ENCODE measurements around the gene SLF2. TPM values are rescaled to one million over a fixed set of nuclear protein-coding genes. Genes with fewer than 3 reads are reported as not detected.
"Not testable (repeated sequence)": the region's sequence is repeated elsewhere in the genome, so short reads cannot be mapped to it uniquely, and the experiment has no call there.

The SLF2 gene
- total and polyA plus RNA-seq, 2 of the 8 experiments (the other 6 are each of a cell fraction or from before 2014, with no cell fraction given) = 5.5 to 20.9 TPM

GRCh38 chr10:100885611-100886010 is 27.2 kb upstream of the SLF2 start:
- CTCF ChIA-PET (ENCODE audit: partially characterized antibody) = interaction anchor here (0.6 to 7.6 kb wide), 4 partner anchors 10 to 322 kb away, joined by 3 to 110 read pairs (median 4); no protein-coding TSS in a partner anchor
- H3K27ac ChIP-seq (ENCODE audit: low read depth, low read length); H3K36me3 ChIP-seq (ENCODE audit: control insufficient read depth in 2 of 4, insufficient read depth in 4 of 4, low read length in 3 of 4); H3K9me3 ChIP-seq (ENCODE audit: insufficient read depth in 2 of 2, low read depth in 1 of 2, low read length in 1 of 2); H3K4me2 ChIP-seq (ENCODE audit: insufficient read depth in 1 of 2, low read depth in 2 of 2, low read length in 2 of 2); H3K79me2 ChIP-seq (ENCODE audit: control insufficient read depth in 1 of 2, insufficient read depth in 2 of 2, low read length in 2 of 2); H3K23me2 ChIP-seq (ENCODE audit: low read depth, low read length); H3K4ac ChIP-seq (replicated peaks; ENCODE audit: insufficient read length, low read depth, low read length); H4K8ac ChIP-seq (ENCODE audit: extremely low read depth, insufficient read depth, low read length); H2AFZ ChIP-seq (ENCODE audit: low read length); H4K20me1 ChIP-seq (replicated peaks in 1 of 2; ENCODE audit: control insufficient read depth in 1 of 2, insufficient read depth in 2 of 2, low read length in 2 of 2); H4K5ac ChIP-seq (ENCODE audit: insufficient read length, low read depth, low read length); H3K18ac ChIP-seq (ENCODE audit: extremely low read depth, low read length); H3K27me3 ChIP-seq (replicated peaks in 1 of 4; ENCODE audit: control insufficient read depth in 3 of 4, extremely low read depth in 1 of 4, insufficient read depth in 3 of 4, low read length in 3 of 4); H3K79me1 ChIP-seq (ENCODE audit: low read depth, low read length); H3K56ac ChIP-seq (replicated peaks; ENCODE audit: insufficient read length, low read depth, low read length); DNase-seq (ENCODE audit: low read depth in 1 of 2, low spot score in 2 of 2); H2BK15ac ChIP-seq (ENCODE audit: low read length); FAIRE-seq; H3K4me1 ChIP-seq (replicated peaks in 1 of 4; ENCODE audit: control insufficient read depth in 3 of 4, insufficient read depth in 4 of 4, low read length in 3 of 4); H2BK5ac ChIP-seq (ENCODE audit: low read depth, low read length); H3K4me3 ChIP-seq (ENCODE audit: extremely low read depth in 1 of 4, insufficient read depth in 2 of 4, low read depth in 3 of 4, low read length in 4 of 4); H4K91ac ChIP-seq (replicated peaks; ENCODE audit: insufficient read length, low read length); POLR2A ChIA-PET (ENCODE audit: partially characterized antibody); H3K14ac ChIP-seq (ENCODE audit: insufficient read length); H2BK120ac ChIP-seq (replicated peaks; ENCODE audit: low read depth, low read length); H2BK20ac ChIP-seq (ENCODE audit: low read length); H3K23ac ChIP-seq (ENCODE audit: insufficient read length); H2BK12ac ChIP-seq (ENCODE audit: low read depth, low read length); H2AK5ac ChIP-seq (ENCODE audit: low read depth, low read length); H3K9ac ChIP-seq (replicated peaks in 1 of 4; ENCODE audit: extremely low read depth in 1 of 4, low read depth in 3 of 4, low read length in 3 of 4): not testable (repeated sequence)
- WGBS, 2 experiments (ENCODE audit: extremely low coverage in 1 of 2, insufficient coverage in 1 of 2, insufficient read length in 1 of 2, insufficient replicate concordance in 2 of 2, low coverage in 1 of 2, low lambda C conversion rate in 2 of 2, missing lambda C conversion rate in 1 of 2) = 92% methylated on average over 12 of the region's 13 CpGs; no CpG with 5 or more reads in 1 of the 2 experiments
